ENCODE measurements around the gene CFP. TPM values are rescaled to one million over a fixed set of nuclear protein-coding genes. Genes with fewer than 3 reads are reported as not detected.

The CFP gene
- total RNA-seq, 4 donors from 2014 or later: 6.8 to 16.1 (median 9.9) TPM

GRCh38 chrX:47633689-47634590 lies 4.2 kb upstream of the CFP start:
- WGBS: 71% methylated on average over 14 of the region's 14 CpGs
- TF ChIP-seq POLR2AphosphoS5 (IDR thresholded peaks at IDR 0.05): no peak
- TF ChIP-seq CTCF (IDR thresholded peaks at IDR 0.05): no peak
- no peak for TF ChIP-seq POLR2A (IDR thresholded peaks at IDR 0.05; ENCODE audit: low read depth)
- TF ChIP-seq EP300 (IDR thresholded peaks at IDR 0.05): no peak
- intact Hi-C loops (cut with DNase I): no loop called here

GRCh38 chrX:47632666-47633065 lies 2.9 kb upstream of the CFP start:
- Histone ChIP-seq H3K27me3 (no peaks in the 10 kb centered on the region), H3K9me3 (no peaks in the 10 kb centered on the region), H3K4me1 (no peaks in the 10 kb centered on the region), H3K4me3 (no peak overlapping the region), H3K36me3 (peaks cover 5 to 33% (median 24%) of the 10 kb centered on the region in 4 donors), H3K27ac (replicated peaks in 1 of 4) (no peak overlapping the region)
- intact Hi-C loops (cut with DNase I): no loop called here
- DNase-seq (ENCODE audit: extremely low spot score): no peak
- TF ChIP-seq EP300 (IDR thresholded peaks at IDR 0.05) (no peak), POLR2A (IDR thresholded peaks at IDR 0.05; ENCODE audit: low read depth) (no peak), POLR2AphosphoS5 (IDR thresholded peaks at IDR 0.05) (no peak), CTCF (IDR thresholded peaks at IDR 0.05) (no peak)
- WGBS: 62% methylated on average over 4 of the region's 4 CpGs

More at GRCh38 chrX:47633689-47634590, 4.2 kb upstream of the CFP start:
- no peaks in the 10 kb centered on the region for H3K4me1 ChIP-seq
- DNase-seq (ENCODE audit: extremely low spot score): no peak
- no peak overlapping the region for H3K4me3 ChIP-seq
- H3K36me3 ChIP-seq: peaks cover 9 to 45% (median 36%) of the 10 kb centered on the region in 4 donors
- no peak overlapping the region for H3K27ac ChIP-seq (replicated peaks in 1 of 4)
- peaks cover 0 to 1% (median 0%) of the 10 kb centered on the region in 4 donors for H3K9me3 ChIP-seq
- H3K27me3 ChIP-seq: no peaks in the 10 kb centered on the region

- WGBS: 74% methylated on average over 5 of the region's 5 CpGs
- peaks cover 5 to 24% (median 14%) of the 10 kb centered on the region in 4 donors for H3K36me3 ChIP-seq
Measured at GRCh38 chrX:47631676-47632075, 1.9 kb upstream of the CFP start.

GRCh38 chrX:47628982-47629381 lies 748 bp downstream of the CFP start:
- no peaks in the 10 kb centered on the region for H3K27me3 ChIP-seq
- intact Hi-C loops (cut with DNase I): no loop called here
- DNase-seq (ENCODE audit: extremely low spot score): no peak
- H3K4me3 ChIP-seq: peak overlapping the region in 1 of 4 donors; percentile 35
- TF ChIP-seq POLR2A (IDR thresholded peaks at IDR 0.05; ENCODE audit: low read depth): no peak
- no peak for TF ChIP-seq EP300 (IDR thresholded peaks at IDR 0.05)
- no peak for TF ChIP-seq POLR2AphosphoS5 (IDR thresholded peaks at IDR 0.05)
- no peak for TF ChIP-seq CTCF (IDR thresholded peaks at IDR 0.05)
- no peaks in the 10 kb centered on the region for H3K9me3 ChIP-seq
- peaks cover 0 to under 1% (median under 1%) of the 10 kb centered on the region in 4 donors for H3K4me1 ChIP-seq
- no peak overlapping the region for H3K27ac ChIP-seq (replicated peaks in 1 of 4)
- no peaks in the 10 kb centered on the region for H3K36me3 ChIP-seq
- WGBS: 57% methylated on average over 1 of the region's 1 CpG

More at GRCh38 chrX:47631676-47632075, 1.9 kb upstream of the CFP start:
- Histone ChIP-seq H3K4me1 (no peaks in the 10 kb centered on the region), H3K9me3 (no peaks in the 10 kb centered on the region), H3K4me3 (no peak overlapping the region), H3K27ac (replicated peaks in 1 of 4) (no peak overlapping the region), H3K27me3 (no peaks in the 10 kb centered on the region)
- intact Hi-C loops (cut with DNase I): no loop called here
- DNase-seq (ENCODE audit: extremely low spot score): no peak
- TF ChIP-seq EP300 (IDR thresholded peaks at IDR 0.05): no peak
- TF ChIP-seq POLR2AphosphoS5 (IDR thresholded peaks at IDR 0.05): no peak
- no peak for TF ChIP-seq POLR2A (IDR thresholded peaks at IDR 0.05; ENCODE audit: low read depth)
- TF ChIP-seq CTCF (IDR thresholded peaks at IDR 0.05): no peak

Measured in esophagus muscularis mucosa (tissue), 4 donors.